ENCODE data around the gene FOXE1.

GRCh38 chr9:97863314-97863713, 10.3 kb downstream of the FOXE1 start:
- TF ChIP-seq CTCF (conservative IDR thresholded peaks at IDR 0.05) (no peak), ZFX (IDR thresholded peaks at IDR 0.05) (no peak)

Data from C4-2B (cell line).